ENCODE data around the gene KIRREL2.

Gene KIRREL2

DNA sequence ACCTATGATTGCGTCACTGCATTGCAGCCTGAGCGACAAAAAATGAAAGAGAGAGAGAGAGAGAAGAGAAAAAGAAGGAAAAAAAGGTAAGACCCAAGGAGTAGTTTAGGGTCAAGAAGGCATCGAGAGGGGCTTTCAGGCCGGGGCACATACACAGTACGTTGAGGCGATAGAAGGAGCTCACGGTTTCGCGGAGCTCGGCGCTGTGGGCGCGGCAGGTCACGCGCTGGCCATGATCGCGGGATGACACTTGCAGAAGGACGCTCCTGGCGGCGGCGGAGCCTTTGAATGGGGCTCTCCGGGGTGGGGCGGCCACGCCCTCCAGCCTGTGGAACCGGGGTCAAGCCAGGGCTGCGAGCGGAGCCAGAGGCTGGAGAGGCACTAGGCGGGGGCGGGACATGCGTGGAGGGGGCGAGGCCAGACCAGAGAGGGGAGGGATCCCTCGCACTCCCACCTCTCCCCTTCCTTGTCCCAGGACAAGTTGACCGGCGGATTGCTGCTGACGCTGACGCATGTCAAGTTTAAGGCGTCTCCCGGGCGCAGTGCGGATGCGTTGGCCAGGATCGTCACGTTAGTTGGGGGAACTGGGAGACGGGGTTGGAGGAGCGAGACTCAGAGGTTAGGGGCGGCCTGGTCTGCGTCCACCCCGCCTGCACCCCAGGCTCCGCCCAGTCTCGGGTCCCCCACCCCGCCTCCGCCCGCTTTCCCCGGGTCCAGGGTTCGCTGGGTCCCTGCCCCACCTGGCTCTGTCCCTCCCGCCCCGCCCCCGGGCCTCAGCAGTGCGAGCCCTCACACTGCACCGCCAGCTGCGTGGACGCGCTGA lies 11.3 kb upstream of the KIRREL2 start:
- FAIRE-seq, result no peak

DNA sequence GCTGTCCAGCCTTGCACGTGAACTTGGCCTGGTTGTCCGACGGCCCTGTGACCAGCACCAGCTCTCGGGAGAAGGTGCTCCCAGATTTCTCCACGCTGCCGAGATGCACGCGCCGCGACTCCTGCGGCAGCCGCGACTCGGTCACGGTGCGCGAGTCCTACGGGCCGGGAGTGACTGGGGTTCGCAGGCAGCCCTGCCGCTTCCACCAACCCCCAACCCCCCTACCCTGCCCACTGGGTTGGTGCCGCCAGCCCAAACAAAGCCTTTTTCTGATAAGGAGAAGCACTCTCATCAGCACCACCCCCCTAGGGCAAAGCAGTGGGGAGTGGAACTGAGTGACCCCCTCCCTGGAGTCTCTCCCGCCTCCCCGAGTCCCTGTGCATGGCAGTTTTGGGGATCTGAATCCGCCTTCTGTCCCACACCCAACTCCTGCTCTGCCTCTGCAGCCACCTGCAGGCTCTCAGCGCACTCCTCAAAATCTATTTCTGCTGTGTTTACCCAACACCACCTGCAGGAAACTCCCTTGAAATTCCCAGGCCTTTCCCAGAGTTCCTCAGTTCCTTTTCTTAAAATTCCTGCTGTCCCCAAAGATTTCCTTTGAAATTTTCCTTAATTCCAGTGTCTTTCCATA lies 10.6 kb upstream of the KIRREL2 start:
- no peak for FAIRE-seq

DNA sequence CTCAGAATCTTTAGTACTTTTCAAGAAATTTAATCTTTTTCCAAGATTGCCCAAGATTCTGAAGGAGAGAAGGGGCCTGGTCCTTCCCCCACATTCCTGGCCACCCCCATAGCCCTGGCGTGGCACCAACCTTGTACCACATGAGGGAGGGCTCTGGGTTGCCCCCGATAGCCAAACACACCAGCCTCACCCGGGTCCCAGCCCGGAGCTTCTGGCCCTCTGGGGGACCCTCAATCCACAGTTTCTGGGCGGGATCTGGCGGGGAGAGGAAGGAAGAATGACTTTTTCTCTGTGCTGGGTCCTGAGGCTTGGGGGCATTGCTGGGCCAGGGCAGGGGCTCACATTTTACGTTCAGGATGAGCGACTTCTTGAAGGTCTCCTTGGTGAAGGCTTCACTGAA lies 8.8 kb upstream of the KIRREL2 start:
- FAIRE-seq, result no peak

- no peak for FAIRE-seq
Measured at GRCh38 chr19:35848486-35848885, 8.2 kb upstream of the KIRREL2 start.

DNA sequence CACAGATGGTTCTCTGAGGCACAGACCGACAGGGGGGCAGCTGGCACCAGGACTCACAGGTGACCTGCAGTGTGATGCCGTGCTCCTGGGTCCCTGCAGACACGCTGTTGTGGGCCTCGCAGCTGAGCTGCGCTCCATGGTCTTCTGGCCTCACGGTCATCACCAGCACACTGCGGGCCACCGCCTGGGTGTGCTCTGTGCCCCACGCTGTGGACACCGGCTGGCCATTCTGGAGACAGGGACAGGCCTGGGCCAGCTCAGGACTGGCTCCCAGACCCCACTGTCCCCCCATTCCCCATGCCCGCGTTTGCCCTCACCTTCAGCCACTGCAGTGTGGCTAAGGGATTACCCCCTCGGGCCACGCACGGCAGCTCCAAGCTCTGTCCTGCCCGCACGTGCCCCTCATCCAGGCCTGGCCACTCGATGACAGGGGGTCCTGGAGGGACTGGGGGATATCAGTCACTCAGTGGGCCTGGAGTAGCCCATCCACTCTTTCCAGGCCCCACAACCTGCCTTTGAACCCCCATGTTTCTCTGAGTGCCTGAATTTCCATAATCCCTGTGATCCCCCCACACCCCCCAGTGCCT lies 7.7 kb upstream of the KIRREL2 start:
- FAIRE-seq, result no peak

DNA sequence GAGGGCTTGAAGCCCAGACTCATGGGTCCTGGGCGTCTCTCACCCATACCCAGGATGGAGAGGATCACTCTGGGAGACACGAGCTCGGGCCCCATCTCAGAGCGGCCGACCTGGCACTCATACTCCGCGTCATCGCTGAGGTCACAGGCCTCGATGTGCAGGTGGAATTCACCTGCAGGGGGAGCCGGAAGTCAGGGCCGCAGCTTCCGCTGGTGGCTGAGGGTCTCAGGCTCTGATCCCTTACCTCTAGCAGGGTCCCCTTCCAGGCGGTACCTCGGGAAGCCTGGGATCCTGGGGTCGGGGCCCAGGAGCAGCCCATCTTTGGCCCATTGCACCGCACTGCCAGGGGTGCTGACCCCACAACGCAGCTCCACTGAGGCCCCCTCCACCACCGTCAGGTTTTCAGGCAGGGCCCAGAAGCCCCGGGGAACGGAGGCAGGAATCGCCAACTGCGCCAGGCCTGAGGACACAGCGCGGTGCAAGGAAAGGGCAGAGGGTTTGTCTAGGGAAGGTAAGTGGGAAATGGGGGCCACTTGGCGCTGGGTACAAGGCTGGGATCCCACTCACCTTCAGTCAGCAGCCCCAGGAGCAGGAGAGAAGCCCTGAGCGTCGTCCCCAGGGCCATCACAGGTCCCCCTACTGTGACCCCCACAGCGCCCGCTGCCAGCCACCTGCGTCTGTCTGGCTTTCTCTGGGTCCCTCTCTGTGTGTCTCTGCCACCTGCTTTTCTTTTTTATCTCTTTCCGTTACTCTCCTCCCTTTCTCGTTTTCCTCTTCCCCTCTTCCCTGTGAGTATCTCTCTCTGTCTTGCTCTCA lies 5.3 kb upstream of the KIRREL2 start:
- FAIRE-seq, result no peak

GRCh38 chr19:35852029-35852780 lies 4.5 kb upstream of the KIRREL2 start, which contains the start of gene NPHS1:
TSS of gene NPHS1 (minus strand) at chr19:35852504. CDS start at chr19:35851837, 667 bp downstream.
- no peak for FAIRE-seq

DNA sequence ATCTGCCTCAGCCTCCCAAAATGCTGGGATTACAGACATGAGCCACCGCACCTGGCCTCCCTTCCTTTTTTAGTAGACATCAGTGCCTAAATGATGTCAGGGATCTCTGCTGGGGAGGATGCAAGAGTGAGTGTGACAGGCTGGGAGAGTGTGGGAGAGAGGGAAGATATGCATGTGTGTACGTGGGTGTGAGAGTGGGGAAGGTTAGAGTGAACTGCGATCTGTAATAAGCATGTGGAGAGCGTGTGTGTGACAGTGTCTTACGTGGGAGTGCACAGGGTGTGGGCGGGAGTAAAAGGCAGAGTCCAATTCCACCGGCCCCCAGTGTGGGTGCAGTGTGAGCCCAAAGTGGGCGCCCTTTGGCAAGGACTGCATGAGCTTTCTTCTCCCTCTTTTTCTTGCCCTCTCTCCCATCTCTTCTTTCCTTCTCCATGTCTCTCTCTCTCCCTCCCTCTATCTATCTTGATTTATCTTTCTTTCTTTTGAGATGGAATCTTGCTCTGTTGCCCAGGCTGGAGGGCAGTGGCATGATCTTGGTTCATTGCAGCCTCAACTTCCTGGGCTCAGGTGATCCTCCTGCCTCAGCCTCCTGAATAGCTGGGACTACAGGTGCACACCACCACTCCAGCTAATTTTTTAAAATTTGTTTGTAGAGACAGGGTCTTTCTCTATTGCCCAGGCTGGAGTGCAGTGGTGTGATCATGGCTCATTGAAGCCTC lies 3.5 kb upstream of the KIRREL2 start:
- no peak for FAIRE-seq

- FAIRE-seq, result no peak
Measured at GRCh38 chr19:35858311-35858710, 1.6 kb downstream of the KIRREL2 start.

- no peak for FAIRE-seq
Measured at GRCh38 chr19:35859414-35859813, 2.7 kb downstream of the KIRREL2 start.

GRCh38 chr19:35860436-35860817 lies 3.7 kb downstream of the KIRREL2 start:
- FAIRE-seq, result no peak

GRCh38 chr19:35860818-35861639 lies 4.3 kb downstream of the KIRREL2 start:
- FAIRE-seq, result no peak

GRCh38 chr19:35861640-35862160 lies 5.0 kb downstream of the KIRREL2 start:
- FAIRE-seq, result no peak

DNA sequence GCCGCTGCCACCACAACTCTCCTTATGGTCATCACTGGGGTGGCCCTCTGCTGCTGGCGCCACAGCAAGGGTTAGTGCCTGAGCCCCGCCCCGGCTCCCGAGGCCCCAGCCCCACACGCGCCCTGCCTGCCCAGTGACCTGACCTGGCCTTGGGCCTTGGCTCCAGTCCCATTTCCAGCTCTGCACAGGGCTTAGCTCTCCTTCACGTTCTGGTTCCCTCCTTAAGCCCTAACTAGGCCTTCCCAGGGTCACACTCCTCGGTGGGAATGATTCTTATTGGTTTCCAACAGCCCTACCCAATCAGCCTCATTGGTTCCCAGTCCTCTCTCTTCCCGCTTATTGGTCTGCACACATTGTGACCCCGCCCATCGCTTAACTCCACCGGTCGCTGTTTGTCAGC lies 5.8 kb downstream of the KIRREL2 start:
- FAIRE-seq, result no peak

- no peak for FAIRE-seq
Measured at GRCh38 chr19:35863018-35863417, 6.3 kb downstream of the KIRREL2 start.

DNA sequence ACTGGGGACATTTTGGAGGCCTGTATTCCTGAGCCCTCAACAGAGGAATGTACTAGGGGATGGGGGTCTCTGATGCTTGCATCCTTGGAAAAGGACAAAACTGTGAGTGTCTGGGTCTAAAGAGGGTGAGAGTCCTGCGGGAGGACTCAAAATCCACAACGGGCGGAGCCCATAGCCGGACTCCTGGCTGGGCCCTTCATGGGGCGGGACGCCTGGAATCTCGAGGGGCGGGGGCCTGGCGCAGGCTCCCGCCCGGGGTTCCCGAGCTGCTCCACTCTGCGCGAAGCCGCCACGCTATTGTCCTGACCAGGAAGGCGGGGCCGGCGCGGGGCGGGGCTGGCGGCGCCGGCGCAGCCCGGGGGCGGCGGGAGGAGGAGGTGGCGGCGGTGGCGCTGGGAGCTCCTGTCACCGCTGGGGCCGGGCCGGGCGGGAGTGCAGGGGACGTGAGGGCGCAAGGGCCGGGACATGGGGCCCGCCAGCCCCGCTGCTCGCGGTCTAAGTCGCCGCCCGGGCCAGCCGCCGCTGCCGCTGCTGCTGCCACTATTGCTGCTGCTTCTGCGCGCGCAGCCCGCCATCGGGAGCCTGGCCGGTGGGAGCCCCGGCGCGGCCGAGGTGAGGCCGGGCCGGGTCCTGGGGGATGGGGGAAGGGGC lies 11.6 kb downstream of the KIRREL2 start, which contains the start of gene APLP1:
TSS of gene APLP1 (plus strand) at position 403 of the 651 bp plus-strand sequence. CDS start at position 466, 63 bp downstream.
- FAIRE-seq, result no peak

DNA sequence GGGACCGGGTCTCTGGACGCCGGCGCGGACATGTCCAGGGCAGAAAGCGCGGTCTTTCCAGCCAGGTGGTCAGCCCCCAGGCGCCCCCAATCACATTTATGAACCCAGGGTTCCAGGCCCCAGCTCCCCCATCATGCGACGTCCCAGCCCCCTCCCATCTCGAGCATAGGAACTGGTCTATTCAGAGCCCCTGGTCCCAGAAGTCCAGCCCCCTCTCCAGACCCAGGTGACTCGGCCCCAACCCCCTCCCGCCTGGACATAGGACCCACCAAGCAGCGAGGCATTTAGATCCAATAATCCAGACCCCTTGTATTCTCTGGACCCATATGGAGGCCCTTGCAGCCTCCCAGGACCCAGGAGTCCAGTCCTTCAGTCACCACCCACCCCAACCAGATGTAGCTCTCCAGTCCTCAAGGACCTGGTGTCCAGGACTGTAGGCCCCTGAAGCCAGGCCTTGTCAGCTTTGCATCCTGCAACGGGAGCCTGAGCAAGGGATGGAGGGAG lies 12.2 kb downstream of the KIRREL2 start:
- no peak for FAIRE-seq

GRCh38 chr19:35869327-35870123 lies 12.8 kb downstream of the KIRREL2 start:
- FAIRE-seq, result peak; percentile 76

All from TTC549 (cell line).